Daoy (cell line): Measurements from ENCODE around the gene EIF3F. TPM values are rescaled to one million over a fixed set of nuclear protein-coding genes. Genes with fewer than 3 reads are reported as not detected.

Experiments used
- DNase-seq: peaks from one replicate; pipeline ENCODE4 v3.0.0-alpha.2; 2015; ENCODE audit warnings: low read depth
- total RNA-seq: library from RNA; depleted of rRNA; stranded (reverse); fragments of >200 nt; shearing (Covaris generic); gene quantifications from 2 replicates; pipeline ENCODE4 v1.2.3, GENCODE V29; 2014

The EIF3F gene
- total RNA-seq, 1 experiment from 2014 or later = 197 TPM

DNA sequence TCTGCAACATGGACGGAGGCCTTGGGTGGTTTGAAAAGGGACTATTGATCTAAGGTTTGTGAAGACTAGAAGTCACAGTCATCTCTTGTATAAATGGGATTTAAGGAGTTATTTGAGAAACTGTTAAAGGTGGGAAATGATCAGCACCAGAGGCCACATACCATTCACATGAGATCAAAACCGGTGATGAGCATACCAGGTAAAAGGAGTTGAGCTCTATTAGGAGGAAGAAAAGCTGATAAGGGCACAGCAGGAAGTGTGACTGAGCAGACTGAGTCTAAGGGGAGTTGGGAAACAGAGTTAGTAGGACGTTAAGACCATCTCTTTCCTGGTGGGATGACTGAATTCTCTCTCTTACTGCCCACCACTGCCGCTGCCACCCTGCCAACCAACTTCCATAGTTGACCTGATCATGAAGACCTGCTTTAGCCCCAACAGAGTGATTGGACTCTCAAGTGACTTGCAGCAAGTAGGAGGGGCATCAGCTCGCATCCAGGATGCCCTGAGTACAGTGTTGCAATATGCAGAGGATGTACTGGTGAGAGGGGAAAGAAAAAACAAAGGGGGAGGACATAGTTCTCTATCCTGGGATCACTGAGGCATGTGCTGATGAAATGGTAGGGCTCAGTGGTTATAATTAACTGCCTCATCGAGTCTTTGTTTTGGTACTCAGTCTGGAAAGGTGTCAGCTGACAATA lies 7.6 kb downstream of the EIF3F start:
- DNase-seq = no peak

DNA sequence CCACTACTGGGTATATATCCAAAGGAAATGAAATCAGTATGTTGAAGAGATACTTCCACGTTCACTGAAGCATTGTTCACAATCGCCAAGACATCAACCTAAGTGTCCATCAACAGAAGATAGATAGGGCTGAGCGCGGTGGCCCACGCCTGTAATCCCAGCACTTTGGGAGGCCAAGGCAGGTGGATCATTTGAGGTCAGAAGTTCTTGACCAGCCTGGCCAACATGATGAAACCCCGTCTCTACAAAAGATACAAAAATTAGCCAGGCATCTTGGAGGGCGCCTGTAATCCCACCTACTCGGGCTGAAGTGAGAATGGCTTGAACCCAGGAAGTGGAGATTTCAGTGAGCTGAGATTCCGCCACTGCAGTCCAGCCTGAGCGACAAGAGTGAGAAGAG lies 12.7 kb downstream of the EIF3F start:
- DNase-seq = no peak

DNA sequence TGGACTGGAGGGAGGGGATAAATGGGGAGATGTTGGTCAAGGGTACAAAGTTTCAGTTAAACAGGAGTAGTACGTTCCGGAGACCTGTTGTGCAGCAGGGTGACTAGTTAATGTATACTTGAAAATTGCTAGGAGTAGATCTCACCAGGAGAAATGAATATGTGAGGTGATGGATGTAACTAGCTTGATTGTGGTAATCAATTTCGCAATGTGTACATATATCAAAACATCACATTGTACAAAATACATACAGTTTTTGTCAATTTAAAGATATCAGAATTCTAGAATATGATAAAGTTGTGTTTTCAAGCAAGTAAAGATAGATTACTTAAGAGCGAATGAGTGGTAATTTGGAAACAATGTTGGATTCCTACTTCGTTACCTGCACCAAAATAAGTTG lies 13.3 kb downstream of the EIF3F start:
- DNase-seq = no peak

DNA sequence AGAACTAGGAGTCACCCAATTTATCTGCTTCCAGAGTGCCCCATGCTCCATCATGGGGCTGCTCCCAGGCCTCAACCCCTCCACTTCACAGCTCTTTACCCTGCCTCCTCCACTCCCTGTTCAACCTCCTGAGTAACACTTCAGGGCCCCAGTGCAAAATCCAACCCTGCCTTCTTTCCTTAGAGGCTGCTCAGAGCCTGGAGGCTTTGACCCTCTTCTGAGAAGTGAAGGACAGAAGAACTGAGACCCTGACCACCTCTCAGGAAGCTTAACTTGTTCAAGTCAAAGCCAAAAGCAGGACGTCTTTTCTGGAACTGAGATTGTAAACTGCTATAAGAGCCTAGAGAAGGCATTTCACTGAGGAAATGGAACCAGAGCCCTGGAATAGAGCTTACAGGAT lies 15.5 kb downstream of the EIF3F start:
- DNase-seq = no peak

DNA sequence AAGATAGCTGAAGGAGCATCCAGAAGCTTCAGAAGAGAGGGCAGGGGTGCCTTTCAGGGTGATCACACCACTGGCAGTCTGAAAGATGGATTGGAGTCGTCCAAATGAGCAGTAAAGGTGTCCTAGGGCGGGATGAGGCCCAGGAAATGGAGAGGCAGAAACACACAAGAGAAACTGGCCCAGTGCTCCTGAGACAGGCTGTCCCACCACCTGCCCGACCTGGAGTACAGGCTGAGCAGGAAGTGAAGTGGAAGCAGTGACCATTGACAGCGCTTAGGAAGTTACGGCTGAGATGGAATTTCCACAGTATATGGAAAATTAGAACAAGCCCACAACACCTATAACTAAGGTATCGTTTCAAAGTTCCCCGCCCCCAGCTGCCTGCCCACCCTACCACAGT lies 16.1 kb downstream of the EIF3F start:
- no peak for DNase-seq

DNA sequence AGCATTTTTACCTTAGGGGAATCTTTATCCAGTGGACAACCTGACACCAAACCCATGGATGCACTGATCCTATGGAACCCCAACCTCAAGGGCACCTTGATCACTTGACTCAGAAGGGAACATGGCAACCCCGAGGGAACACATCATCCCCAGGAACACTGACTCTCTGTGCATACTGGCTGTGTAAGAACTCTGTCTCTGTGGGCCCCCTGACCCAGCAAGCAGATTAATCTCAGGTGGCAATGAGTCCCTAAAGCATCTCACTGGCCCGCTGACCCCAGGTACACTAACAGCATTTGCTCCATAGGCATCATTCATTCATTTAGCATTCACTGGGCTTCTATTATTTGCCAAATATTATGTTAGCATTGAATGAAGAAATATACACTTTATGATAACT lies 16.9 kb downstream of the EIF3F start:
- no peak for DNase-seq

DNA sequence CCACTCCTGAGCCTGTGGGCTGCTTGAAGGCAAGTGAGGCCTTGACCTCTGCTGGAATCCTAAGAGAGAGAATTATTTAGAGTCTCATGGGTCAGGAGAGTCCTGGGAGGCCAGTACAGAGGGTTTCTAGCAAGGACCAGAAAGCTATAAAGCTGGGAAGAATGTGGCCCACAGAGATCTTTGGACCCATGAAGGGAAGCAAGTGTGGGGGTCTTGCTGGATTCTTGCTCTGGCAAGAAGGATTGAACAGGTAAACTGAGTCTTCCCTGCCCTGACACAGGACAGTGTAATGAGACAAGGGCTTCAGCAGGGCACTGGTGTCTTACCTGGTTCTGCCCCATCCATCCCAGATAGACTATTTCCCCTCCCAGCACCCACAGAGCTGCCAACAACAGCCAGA lies 18.4 kb downstream of the EIF3F start:
- no peak for DNase-seq

DNA sequence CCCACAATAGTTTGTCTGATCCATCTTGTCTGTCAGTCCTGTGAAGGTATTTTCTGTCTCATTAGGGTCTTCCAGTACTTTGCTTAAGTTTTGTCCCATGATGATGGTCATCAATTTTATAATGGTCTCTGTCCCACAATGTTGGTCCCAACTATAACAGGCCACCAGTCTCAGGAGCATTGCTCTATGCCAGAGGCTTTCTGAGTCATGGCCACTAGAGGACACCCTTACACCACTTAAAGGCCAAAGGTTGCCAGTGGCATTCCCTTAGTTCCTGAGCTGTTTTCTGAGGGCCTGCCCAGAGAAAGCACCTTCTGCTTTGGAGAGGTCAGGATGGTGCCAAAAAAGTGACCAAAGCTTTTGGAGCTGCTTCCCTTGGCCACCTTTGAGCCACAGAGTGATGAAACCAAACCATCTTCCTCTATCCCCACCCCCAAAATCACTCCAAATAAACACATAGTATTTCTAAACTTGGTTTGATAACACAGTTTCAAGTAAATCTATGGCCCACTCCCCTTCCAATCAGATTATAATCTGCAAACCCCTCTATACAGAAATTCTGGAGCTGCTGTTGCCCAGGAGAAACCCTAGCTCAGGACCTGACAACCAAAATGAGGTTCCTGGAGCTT lies 19.3 kb downstream of the EIF3F start:
- DNase-seq = peak; percentile 64

DNA sequence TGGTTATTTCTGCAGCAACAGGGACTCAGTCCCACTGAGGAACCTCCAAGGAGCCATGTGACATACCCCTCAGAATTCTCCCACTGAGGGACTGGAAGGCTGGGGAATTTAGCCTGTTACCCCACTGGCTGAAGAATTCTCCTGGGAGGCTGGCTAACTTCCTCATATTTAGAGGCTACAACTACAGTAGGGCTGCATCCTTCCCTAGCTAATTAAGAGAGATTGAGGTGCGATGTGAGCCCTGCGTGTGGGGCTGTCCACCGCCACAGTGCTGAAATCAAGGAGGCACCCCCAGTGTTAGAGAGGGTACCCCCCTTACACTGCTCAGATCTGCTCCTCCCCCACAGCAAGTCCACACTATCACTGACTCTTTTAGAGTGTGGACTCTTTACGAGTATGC lies 21.1 kb downstream of the EIF3F start:
- DNase-seq = no peak

DNA sequence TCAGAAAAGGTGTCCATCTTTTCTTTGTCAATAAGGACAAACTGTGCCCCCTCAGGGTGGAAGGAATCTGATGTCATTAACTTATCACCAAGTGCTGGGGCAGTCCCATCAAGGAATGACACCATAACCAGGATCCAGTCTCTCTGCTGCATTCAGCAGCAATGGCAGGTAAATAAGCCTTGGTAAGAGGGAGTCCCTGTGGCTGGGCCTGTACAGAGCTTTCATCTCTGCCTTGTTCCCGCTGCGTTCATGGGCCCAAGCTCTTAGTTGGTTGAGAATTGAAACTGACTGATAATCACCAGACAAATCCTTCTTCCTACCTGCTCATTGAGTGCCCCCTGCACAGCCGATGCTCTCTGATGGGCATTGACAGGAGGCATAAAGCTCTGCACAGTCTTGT lies 22.7 kb downstream of the EIF3F start:
- no peak for DNase-seq

DNA sequence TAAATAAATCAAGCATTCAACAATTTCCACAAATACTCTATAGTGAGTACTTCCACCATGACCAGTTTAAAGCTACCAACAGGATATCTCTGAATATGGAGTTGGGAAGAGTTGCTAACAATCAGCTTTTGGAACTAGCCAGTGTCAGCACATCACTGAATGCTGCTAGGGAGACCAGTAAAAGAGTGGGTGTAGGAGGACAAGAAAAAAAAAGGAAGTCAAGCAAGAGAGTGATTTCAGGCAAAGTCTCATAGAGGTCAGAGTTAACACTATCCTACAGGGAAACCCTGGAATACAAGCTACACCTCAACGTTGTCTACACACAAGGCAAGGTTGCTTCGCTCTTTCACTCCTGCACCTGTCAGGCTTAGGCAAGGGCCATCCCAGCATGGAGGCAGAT lies 24.2 kb downstream of the EIF3F start:
- no peak for DNase-seq

DNA sequence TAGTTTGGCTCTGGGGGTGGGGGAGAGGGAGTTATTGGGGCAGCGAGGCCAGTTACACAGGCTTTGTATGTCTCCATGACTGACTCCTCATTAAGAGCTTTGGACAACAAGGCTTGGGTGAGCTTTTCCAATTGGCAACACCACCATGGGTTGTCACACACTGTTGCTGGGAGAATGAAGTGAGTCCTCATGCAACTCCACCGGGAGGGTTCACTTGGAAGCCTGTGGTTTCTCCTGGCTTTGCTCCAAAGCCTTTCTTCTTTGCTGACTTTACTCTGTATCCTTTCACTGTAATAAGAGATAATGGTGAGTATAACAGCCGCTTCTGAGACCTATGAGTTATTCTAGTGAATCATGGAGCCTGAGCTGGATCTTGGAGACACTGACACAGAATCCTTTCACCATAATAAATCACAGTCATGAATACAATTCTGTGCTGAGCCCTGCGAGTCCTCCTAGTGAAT lies 24.9 kb downstream of the EIF3F start:
- peak; percentile 75 for DNase-seq

DNA sequence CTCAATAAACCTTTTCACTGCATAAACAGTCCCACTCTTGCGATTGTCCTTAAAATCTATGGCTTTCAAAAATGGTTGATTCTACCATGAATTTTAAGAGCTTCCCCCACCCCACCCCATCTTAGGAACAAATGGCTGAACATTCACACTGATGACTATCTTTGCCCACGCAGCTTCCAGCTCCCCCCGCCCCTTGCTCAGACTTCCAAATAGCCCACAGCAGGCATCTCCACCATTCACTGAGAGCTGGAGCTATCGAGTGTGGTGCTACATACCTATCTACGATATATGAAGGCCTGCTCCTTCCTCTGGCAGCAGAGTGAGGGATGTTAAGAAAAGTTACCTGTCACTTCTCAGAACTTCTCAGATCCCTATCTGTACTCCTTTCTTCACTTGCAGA lies 26.7 kb downstream of the EIF3F start:
- DNase-seq = no peak

DNA sequence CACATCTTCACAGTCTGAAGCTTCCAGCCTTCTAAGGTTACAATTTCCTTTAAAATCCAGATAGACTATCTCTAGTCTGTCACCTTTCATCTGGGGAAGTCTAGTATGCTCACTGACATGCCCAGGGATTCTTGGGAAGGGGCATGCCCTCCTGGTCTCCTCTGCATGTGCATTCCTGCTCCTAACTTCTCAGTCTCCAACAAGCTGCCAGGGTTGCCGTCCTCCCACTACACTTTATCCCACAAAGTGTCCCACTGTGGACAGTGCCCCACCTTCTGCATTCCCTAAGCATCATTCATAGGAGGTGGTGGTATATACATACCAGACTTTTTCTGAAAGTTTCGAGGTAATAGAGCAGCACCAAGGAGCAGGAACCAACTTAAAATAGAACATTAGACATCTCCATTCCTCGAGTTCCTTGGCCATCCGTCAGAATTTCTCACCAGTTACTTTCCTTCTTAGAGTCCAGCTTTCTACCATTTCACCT lies 28.7 kb downstream of the EIF3F start:
- DNase-seq = no peak

DNA sequence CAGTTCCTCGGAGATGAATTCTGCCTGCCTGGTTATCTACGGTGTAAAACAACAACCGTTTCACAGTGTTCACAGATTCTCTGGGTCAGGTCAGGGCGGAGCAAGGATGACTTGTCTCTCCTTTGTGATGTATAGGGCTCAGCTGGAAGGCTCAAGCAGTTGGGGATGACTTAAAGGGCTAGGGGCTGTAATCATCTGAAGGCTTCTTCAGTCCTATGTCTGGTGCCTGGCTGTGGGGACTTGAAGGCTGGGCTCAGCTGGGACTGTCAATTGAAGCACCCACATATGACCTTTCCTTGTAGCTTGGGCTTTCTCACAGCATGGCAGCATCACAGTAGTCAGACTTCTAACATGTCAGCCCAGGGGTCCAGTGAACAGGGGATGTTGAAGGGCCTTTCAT lies 29.3 kb downstream of the EIF3F start:
- DNase-seq = no peak

DNA sequence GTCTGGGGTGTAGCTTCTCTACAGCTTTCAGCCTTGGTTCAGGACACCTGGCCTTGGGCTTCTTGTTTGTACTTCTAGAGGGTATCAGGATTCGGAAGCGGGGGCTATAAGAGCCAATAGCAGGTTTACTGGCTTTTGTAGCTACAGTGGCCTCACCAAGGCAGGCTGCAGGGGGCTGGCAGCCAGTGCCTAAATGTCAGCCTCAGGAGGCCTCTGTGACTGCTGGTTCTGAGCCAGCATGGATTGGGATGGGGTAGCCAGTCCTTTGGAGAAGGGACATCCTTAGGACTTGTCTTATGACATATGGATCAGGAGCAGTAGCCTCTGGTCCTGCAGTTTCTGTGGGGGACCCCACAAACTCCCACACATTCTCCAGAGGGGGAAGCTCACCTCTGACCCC lies 29.9 kb downstream of the EIF3F start:
- no peak for DNase-seq

DNA sequence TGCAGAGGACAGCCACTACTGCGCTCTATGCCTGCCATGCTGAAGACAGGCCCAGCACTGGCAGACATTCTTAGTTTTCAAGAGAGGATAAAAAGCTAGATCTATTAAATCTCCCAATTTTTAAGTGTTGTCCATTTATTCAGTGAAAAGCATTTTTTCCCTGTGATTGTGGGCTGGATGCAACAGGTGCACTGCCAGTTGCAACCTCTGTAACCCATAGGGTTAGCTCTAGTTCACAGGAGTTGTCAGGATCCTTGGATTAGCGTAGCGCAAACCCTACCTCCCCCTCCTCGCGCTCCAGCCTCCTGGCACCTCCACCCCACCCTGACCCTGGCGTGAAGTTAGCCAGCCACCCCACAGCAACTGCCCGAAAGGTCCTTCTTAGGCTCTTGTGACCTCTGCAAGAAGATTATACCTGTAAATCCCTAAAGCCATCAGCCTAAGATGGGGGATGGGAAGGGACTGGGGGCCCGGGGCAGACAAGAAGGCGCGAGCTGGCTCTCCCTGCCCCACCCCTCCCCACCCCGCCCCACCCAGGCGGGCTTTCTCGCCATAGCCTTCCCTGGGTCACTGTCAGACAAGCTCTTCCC lies 30.9 kb downstream of the EIF3F start:
- DNase-seq = no peak

DNA sequence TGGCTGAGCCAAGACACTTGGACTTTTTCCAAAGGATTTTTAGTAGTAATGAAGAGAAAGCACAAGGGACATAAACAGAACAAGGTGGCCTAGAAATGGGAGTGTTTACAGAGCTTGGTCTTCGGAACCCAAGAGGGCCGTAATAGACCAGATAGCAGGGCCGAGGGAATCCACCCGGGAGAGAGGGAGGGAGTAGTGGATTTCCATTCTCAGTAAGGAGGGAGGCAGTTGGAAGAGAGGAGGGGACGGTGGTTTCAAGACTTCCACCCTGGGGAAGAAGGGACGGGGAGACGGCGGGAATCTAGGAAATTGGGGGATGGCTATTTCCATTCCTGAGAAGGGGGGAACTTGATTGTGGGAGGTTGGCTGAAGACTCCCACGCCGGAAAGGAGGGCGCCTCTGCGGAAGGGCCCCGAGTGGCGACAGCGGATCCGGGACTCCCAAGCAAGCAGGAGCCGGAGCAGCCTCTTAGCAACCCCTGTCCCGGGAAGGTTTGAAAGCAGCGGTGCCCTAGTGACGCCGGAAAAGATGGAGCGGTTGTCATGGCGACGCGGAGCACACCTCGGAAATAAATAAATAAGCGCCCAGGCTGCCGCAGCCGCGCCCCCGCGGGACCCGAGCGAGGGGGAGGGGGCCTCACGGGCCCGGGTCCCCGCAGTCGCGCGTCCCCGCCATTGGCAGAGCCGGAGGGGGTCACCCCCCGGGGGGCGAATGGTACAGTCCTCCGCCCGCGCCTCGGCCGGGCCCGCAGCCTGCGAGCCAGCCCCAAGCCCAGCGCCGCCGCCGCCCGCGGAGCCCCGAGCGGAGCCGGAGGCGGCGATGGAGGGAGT lies 31.6 kb downstream of the EIF3F start:
- DNase-seq = peak; percentile 80

DNA sequence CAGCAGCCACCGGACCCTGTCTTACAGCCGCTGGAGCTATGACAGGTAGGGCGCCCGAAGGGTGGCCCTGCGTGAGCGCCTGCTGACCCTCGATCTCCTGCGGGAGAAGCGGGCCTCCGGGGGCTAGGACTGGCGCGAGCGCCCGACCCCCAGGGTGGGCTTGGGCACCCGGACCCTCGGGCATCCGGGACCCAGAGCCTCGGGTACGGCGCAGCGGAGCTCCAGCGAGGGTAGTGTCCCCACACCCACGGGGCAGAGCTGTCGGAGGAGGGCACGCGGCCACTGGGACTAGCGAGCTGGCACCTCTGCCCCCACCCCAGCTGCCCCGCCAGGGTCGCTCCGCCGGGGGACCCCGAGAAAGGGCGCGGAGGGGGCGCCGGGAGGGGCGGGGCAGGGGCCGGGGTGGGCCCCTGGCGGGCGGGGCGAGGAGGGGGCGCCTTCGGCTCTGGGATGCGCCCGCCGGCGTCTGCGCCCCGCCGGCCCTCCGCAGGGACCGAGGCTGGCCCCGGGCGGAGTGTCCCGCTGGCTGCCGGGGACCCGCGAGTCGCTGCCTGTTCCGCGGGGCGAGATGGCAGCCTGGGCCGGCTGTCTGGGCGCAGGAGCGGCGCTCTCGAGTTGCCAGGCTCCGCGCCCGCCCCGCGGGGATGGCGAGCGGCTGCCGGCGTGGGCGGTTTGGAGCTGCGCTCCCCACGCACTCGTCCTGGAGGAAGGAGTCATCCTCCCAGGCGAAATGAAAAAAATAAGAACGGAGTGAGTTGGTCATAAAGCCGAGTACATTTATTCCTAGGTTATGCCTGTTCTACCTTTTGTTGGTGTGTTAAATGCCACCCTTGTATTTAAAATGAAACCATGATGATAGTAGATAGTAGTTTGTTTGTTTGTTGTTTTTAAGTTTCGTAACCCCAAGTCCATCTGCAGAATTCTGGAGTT lies 32.4 kb downstream of the EIF3F start:
- DNase-seq = peak; percentile 25

DNA sequence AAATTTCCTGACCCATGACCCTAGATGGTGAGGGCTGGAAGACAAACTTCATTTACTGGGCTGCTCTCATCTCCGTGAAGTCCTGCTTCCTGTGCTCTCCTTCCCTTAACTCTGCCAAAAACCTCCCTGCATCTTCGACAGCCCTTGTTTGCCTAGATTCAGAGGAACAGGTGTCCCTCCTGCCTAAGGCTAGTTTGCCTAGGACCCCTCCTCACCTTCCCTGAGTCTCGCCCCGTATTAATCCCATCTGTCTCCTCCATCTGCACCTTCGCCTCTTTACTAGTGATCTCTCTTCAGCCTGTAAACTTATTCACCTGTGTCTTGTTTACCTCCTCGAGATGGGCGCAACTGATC lies 33.1 kb downstream of the EIF3F start:
- no peak for DNase-seq

DNA sequence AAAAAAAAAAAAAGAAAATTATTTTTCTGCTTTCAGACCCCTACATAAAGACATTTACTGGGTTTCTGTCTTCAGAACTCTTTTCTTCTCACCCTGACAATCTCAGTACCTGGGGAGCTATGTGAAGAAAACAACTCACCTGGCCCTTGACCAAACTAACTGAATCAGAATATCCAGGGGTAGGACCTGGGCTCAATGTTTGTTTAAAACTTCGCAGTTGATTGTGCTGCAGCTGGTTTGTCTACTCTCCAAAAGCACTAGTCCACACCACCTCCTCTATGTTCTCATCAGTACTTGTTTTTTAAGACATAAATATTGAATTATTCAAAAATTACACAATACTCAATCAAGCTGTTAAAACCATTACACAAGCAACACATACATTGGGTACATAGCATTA lies 34.8 kb downstream of the EIF3F start:
- no peak for DNase-seq
